Measurements from ENCODE around the gene CRAT.

DNA sequence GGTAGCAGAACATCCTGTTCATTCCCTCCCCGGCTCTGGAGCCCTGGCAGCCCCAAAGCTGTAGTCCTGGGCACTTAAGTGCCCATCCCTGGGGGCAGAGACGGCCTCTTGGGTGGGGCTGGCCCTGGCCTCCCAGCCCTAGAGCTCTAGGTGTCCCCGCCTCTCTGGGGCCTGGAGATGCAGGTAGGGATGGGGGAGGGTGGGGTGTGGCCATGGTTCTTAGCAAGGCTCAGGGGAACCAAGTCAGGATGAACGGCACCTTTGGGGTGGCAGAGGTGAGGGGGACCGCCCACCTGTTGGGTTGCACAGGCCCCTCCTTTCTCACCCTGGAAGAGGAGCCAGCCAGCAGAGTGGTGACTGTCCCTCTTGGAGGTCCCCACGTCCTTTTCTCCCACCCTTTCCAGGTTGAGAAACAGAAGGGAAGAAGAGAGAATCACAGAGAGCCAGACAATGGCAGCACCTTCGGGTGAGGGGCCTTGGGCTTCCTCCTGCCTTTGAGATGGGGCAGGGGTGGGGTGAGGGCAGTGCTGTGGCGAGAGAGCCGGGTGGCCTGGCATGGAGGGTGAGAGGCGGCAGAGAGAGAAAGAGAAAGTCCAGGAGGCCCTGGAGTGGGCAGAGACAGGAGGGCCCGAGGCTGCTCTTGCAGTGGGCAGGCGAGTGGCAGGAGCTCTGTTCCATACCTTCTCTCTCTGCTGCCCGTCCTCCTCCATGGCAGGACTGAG is 2.3 kb downstream of the CRAT start:
- TF ChIP-seq, protein P1, sequence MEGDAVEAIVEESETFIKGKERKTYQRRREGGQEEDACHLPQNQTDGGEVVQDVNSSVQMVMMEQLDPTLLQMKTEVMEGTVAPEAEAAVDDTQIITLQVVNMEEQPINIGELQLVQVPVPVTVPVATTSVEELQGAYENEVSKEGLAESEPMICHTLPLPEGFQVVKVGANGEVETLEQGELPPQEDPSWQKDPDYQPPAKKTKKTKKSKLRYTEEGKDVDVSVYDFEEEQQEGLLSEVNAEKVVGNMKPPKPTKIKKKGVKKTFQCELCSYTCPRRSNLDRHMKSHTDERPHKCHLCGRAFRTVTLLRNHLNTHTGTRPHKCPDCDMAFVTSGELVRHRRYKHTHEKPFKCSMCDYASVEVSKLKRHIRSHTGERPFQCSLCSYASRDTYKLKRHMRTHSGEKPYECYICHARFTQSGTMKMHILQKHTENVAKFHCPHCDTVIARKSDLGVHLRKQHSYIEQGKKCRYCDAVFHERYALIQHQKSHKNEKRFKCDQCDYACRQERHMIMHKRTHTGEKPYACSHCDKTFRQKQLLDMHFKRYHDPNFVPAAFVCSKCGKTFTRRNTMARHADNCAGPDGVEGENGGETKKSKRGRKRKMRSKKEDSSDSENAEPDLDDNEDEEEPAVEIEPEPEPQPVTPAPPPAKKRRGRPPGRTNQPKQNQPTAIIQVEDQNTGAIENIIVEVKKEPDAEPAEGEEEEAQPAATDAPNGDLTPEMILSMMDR (IDR thresholded peaks at IDR 0.05): no peak
- no peak for TF ChIP-seq POLR2A (IDR thresholded peaks at IDR 0.05)

All from heart left ventricle (tissue), 13 donors.